HFFc6 (cell line): ENCODE data around the gene ELMO1. TPM values are rescaled to one million over a fixed set of nuclear protein-coding genes. Genes with fewer than 3 reads are reported as not detected.

ENCODE experiments used
- DNase-seq: peaks from one replicate; pipeline ENCODE4 v3.0.0-alpha.2; 2018
- H3K27ac Mint-ChIP-seq: 2 replicates; pipeline ENCODE4 v1.8.0; 2020; ENCODE audit warnings: mild to moderate bottlenecking, mixed read lengths
- H3K27me3 Mint-ChIP-seq: 2 replicates; pipeline ENCODE4 v1.8.0; 2021; ENCODE audit warnings: mild to moderate bottlenecking, moderate library complexity, mixed read lengths; ENCODE audit not compliant: insufficient read depth
- H3K36me3 Mint-ChIP-seq: 2 replicates; pipeline ENCODE4 v1.8.0; 2021; ENCODE audit warnings: low read depth, mixed read lengths
- H3K4me1 Mint-ChIP-seq: 2 replicates; pipeline ENCODE4 v1.8.0; 2020; ENCODE audit warnings: low read depth, mixed read lengths
- H3K4me3 Mint-ChIP-seq: 2 replicates; pipeline ENCODE4 v1.8.0; 2020; ENCODE audit warnings: mild to moderate bottlenecking, moderate library complexity, mixed read lengths
- H3K9me3 Mint-ChIP-seq: 2 replicates; pipeline ENCODE4 v1.8.0; 2020; ENCODE audit warnings: mild to moderate bottlenecking, mixed read lengths
- CTCF ChIP-seq: fragments of 200-600 bp; sonication (generic); IDR thresholded peaks from 2 replicates; pipeline ENCODE4 v1.5.0; 2021; ENCODE audit warnings: antibody characterized with exemption, mild to moderate bottlenecking
- total RNA-seq, 6 experiments: library from RNA; stranded (reverse); fragmentation: NEBNext Ultra II Directional; extraction: Animal tissue kit (Norgen Biotek cat#: 25700); gene quantifications; 2 replicates in 1 of 6; 3 replicates in 5 of 6; pipeline ENCODE4 v1.2.3, GENCODE V29; 2021

ELMO1 gene
- total RNA-seq, 6 experiments from 2014 or later, result not detected

- H3K27me3 Mint-ChIP-seq, result peaks cover 3% of the 10 kb centered on the region; the same call in 1 of the 2 replicates
- no peak overlapping the region for H3K4me3 Mint-ChIP-seq
- no peak for TF ChIP-seq CTCF
- H3K36me3 Mint-ChIP-seq, result no peaks in the 10 kb centered on the region
- peaks cover 4% of the 10 kb centered on the region; the same call in 1 of the 2 replicates for H3K9me3 Mint-ChIP-seq
- no peak for DNase-seq
- peaks cover 9% of the 10 kb centered on the region; the same call in 1 of the 2 replicates for H3K4me1 Mint-ChIP-seq
- H3K27ac Mint-ChIP-seq, result no peak overlapping the region
Observed at GRCh38 chr7:37068902-37069301, 379.8 kb downstream of the ELMO1 start.

GRCh38 chr7:37068038-37068437 lies 380.6 kb downstream of the ELMO1 start:
- H3K27me3 Mint-ChIP-seq, result peaks cover 6% of the 10 kb centered on the region; the same call in 1 of the 2 replicates
- no peak overlapping the region for H3K4me3 Mint-ChIP-seq
- no peaks in the 10 kb centered on the region for H3K36me3 Mint-ChIP-seq
- H3K9me3 Mint-ChIP-seq, result peaks cover 4% of the 10 kb centered on the region; the same call in 1 of the 2 replicates
- H3K27ac Mint-ChIP-seq, result no peak overlapping the region
- peaks cover 9% of the 10 kb centered on the region; the same call in 1 of the 2 replicates for H3K4me1 Mint-ChIP-seq
- TF ChIP-seq CTCF, result no peak
- DNase-seq, result no peak

GRCh38 chr7:37065779-37066271 lies 382.8 kb downstream of the ELMO1 start:
- TF ChIP-seq CTCF, result no peak
- H3K4me1 Mint-ChIP-seq, result peaks cover 9% of the 10 kb centered on the region; the same call in 1 of the 2 replicates
- peak overlapping the region; percentile 1; the same call in 1 of the 2 replicates for H3K4me3 Mint-ChIP-seq
- H3K27me3 Mint-ChIP-seq, result peaks cover 6% of the 10 kb centered on the region; the same call in 1 of the 2 replicates
- no peaks in the 10 kb centered on the region for H3K36me3 Mint-ChIP-seq
- no peak for DNase-seq
- peaks cover 4% of the 10 kb centered on the region; the same call in 1 of the 2 replicates for H3K9me3 Mint-ChIP-seq
- H3K27ac Mint-ChIP-seq, result no peak overlapping the region

GRCh38 chr7:37062560-37062859 lies 386.2 kb downstream of the ELMO1 start:
- Mint-ChIP-seq H3K4me1 (peaks cover 9% of the 10 kb centered on the region; the same call in 1 of the 2 replicates), H3K27me3 (peaks cover 3% of the 10 kb centered on the region; the same call in 1 of the 2 replicates), H3K4me3 (no peak overlapping the region), H3K36me3 (no peaks in the 10 kb centered on the region), H3K9me3 (peaks cover 4% of the 10 kb centered on the region; the same call in 1 of the 2 replicates), H3K27ac (no peak overlapping the region)
- TF ChIP-seq CTCF, result no peak
- no peak for DNase-seq

- no peak overlapping the region for H3K4me3 Mint-ChIP-seq
- no peak overlapping the region for H3K27ac Mint-ChIP-seq
- H3K4me1 Mint-ChIP-seq, result peaks cover 9% of the 10 kb centered on the region; the same call in 1 of the 2 replicates
- H3K27me3 Mint-ChIP-seq, result peaks cover 3% of the 10 kb centered on the region; the same call in 1 of the 2 replicates
- no peaks in the 10 kb centered on the region for H3K36me3 Mint-ChIP-seq
- TF ChIP-seq CTCF, result no peak
- no peak for DNase-seq
- H3K9me3 Mint-ChIP-seq, result peaks cover 4% of the 10 kb centered on the region; the same call in 1 of the 2 replicates
Observed at GRCh38 chr7:37061849-37062559, 386.7 kb downstream of the ELMO1 start.
